ENCODE measurements around the gene BDKRB2. TPM values are rescaled to one million over a fixed set of nuclear protein-coding genes. Genes with fewer than 3 reads are reported as not detected.

The BDKRB2 gene
- total and polyA plus RNA-seq, 2 of the 13 experiments (the other 11 are each of a cell fraction or from before 2014, with no cell fraction given), result 0.03 TPM; not detected in 1

- H3K9me3 ChIP-seq (ENCODE audit: low read length), result no peaks in the 10 kb centered on the region
- CTCF ChIA-PET (ENCODE audit: low intra/inter-chr PET ratio, low total read pairs), result no interaction called here
- no peak overlapping the region for H2AFZ ChIP-seq (ENCODE audit: low read length)
- H3K36me3 ChIP-seq (replicated peaks in 1 of 2; ENCODE audit: control insufficient read depth in 1 of 2, insufficient read depth in 2 of 2, low read length in 2 of 2), result no peaks in the 10 kb centered on the region
- H4K20me1 ChIP-seq (ENCODE audit: insufficient read depth, low read length), result no peaks in the 10 kb centered on the region
- intact Hi-C loops (cut with micrococcal nuclease; ENCODE audit: unreplicated experiment) (no loop called here), in situ Hi-C loops (cut with HindIII; ENCODE audit: extremely low pct_ligation_motif_present, low pct_unique_long_range_greater_than_20kb) (no loop called here)
- FAIRE-seq (no peak), ATAC-seq (no peak), DNase-seq (ENCODE audit: low spot score) (no peak)
- WGBS (ENCODE audit: low lambda C conversion rate), result 51% methylated on average over 9 of the region's 10 CpGs
- H3K4me3 ChIP-seq (replicated peaks in 1 of 3; ENCODE audit: insufficient read depth in 1 of 3, low read depth in 2 of 3, low read length in 3 of 3), result no peak overlapping the region
- TF ChIP-seq ZFP91 (CRISPR knock-in tag; IDR thresholded peaks at IDR 0.05; ENCODE audit: borderline replicate concordance) (no peak), KDM5A (IDR thresholded peaks at IDR 0.05; ENCODE audit: borderline replicate concordance, low read length) (no peak), ZNF484 (CRISPR knock-in tag; IDR thresholded peaks at IDR 0.05; ENCODE audit: borderline replicate concordance, low read depth) (no peak), PLRG1 (conservative IDR thresholded peaks at IDR 0.05) (no peak), LCORL (IDR thresholded peaks at IDR 0.05) (no peak), LCORL (CRISPR knock-in tag; IDR thresholded peaks at IDR 0.05) (no peak), MYC (CRISPR knock-in tag; IDR thresholded peaks at IDR 0.05; ENCODE audit: borderline replicate concordance) (no peak), ZFP36L2 (CRISPR knock-in tag; IDR thresholded peaks at IDR 0.05) (no peak), RXRA (CRISPR knock-in tag; IDR thresholded peaks at IDR 0.05) (no peak), ZNF160 (CRISPR knock-in tag; IDR thresholded peaks at IDR 0.05) (no peak), ZMYM3 (CRISPR knock-in tag; IDR thresholded peaks at IDR 0.05) (no peak), SCMH1 (CRISPR knock-in tag; IDR thresholded peaks at IDR 0.05; ENCODE audit: borderline replicate concordance) (no peak), ZBTB44 (CRISPR knock-in tag; IDR thresholded peaks at IDR 0.05) (no peak), TEF (CRISPR knock-in tag; IDR thresholded peaks at IDR 0.05) (no peak), ZNF558 (CRISPR knock-in tag; IDR thresholded peaks at IDR 0.05; ENCODE audit: borderline replicate concordance) (no peak), ETV5 (CRISPR knock-in tag; IDR thresholded peaks at IDR 0.05; ENCODE audit: borderline replicate concordance) (no peak), FOXO4 (CRISPR knock-in tag; conservative IDR thresholded peaks at IDR 0.05) (no peak), RBFOX2 (IDR thresholded peaks at IDR 0.05; ENCODE audit: low read depth, low read length) (no peak), ZBTB26 (CRISPR knock-in tag; IDR thresholded peaks at IDR 0.05; ENCODE audit: borderline replicate concordance) (no peak), MLLT10 (CRISPR knock-in tag; IDR thresholded peaks at IDR 0.05) (no peak), MIXL1 (CRISPR knock-in tag; IDR thresholded peaks at IDR 0.05) (no peak)
- H3K27ac ChIP-seq (ENCODE audit: extremely low read length, insufficient read depth, low read length), result no peak overlapping the region
- no peak overlapping the region for H3K9ac ChIP-seq (ENCODE audit: insufficient read depth, low read depth, low read length)
- H3K4me2 ChIP-seq (ENCODE audit: low read depth, low read length), result no peak overlapping the region
- no peaks in the 10 kb centered on the region for H3K79me2 ChIP-seq (ENCODE audit: insufficient read depth, low read length)
- H3K4me1 ChIP-seq (ENCODE audit: insufficient read depth, low read length), result no peaks in the 10 kb centered on the region
- BruUV-seq (replicated peaks), result no TSS peak
- POLR2A ChIA-PET, result no interaction called here
- H3K27me3 ChIP-seq (ENCODE audit: control insufficient read depth in 1 of 2, insufficient read depth in 2 of 2, low read length in 2 of 2), result no peaks in the 10 kb centered on the region; a peak in 1 of 5 replicates
Observed at GRCh38 chr14:96213871-96214465, 9.3 kb downstream of the BDKRB2 start.
